Activated CD4-positive, alpha-beta T cell treated with anti-CD3 and anti-CD28 coated beads, Interleukin-2, amount 50 U/mL, for 16 hours (primary cell): ENCODE results near the gene TBC1D8.

Source experiments
- DNase-seq: peaks from one replicate; pipeline ENCODE4 v3.0.0-alpha.2; 2020

Gene TBC1D8

GRCh38 chr2:100974712-100975520 lies 176.3 kb downstream of the TBC1D8 start:
- no peak for DNase-seq

DNA sequence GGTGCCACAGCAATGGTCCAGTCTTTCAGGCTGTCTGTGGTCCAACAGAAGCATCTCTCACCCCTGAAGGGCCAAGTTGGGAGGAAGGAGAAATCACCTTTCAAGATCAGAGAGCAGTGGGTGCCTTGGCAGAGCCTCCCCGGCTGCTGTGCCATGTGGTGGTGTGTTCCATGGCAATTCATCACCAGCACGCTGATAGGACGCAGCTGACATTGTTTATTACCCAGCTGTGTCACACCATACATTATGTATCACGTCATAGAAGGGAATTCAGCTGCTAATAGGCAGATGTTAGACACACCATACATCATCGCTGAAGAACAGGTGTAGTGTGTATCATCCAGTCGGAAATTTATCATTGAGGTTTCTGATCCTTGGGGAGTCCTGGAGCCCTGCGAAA lies 178.7 kb downstream of the TBC1D8 start:
- no peak for DNase-seq

DNA sequence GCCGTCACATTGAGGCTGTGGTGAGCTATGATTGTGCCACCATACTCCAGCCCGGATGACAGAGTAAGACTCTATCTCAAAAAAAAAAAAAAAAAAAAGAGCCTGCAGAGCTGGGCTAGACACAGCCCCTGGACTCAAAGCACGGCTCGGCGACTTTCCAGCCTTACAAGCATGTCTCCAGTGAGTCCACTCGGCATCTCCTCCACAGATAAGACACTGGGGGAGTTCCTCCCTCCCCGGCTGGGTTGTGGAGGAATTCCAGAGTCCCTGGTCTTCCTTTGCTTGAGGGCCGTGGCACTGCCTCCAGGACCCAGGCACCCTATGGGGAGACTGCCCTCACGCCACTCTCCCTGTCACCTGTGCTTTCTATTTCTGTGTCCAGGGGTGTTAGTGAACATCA lies 180.0 kb downstream of the TBC1D8 start:
- no peak for DNase-seq

GRCh38 chr2:100969998-100970397 lies 181.2 kb downstream of the TBC1D8 start:
- no peak for DNase-seq

GRCh38 chr2:100968146-100969145 lies 182.7 kb downstream of the TBC1D8 start:
- no peak for DNase-seq

GRCh38 chr2:100967716-100968115 lies 183.5 kb downstream of the TBC1D8 start:
- DNase-seq: no peak

GRCh38 chr2:100965596-100965995 lies 185.6 kb downstream of the TBC1D8 start:
- no peak for DNase-seq

DNA sequence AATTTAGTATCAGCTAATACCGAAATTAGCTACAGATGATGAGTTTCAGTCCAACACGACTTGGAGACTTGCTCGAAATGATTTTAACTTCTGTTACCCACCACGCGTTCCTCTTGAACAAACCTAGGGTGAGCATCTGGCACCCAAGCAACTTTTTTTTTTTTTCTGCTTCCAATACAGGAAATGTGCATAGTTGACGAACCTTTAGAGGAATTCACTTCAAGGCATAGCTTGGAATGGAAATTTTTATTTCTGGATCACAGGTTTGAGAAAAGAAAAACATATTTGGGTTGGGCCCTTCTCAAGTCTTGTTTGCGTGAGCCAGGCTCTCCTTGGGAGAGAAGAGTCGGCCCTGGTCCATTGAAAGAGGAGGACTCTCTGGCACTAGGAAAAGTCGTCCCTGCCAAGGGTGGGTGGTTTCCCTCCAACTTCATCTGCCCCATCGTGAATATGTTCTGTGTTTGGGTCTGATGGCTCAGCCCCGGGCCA lies 186.5 kb downstream of the TBC1D8 start:
- DNase-seq: no peak

DNA sequence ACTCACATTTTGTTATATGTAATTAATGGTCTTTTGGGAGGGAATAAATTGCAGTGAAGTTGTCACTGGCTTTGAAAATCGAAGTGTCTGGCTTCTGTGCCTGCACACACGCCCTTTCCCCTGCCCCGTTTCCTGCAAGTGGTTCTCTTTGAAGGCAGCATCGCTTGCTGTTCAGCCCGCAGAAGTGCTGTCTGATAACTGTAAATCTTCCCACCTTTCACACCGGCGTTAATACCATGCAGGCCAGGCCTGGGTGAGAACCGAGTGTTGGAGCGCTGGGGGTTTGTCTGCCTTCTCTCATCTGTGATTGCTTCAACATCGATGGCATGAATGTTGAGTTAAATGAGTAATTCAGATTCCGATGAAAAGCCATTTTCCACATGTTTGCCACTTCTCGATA lies 187.0 kb downstream of the TBC1D8 start:
- no peak for DNase-seq

DNA sequence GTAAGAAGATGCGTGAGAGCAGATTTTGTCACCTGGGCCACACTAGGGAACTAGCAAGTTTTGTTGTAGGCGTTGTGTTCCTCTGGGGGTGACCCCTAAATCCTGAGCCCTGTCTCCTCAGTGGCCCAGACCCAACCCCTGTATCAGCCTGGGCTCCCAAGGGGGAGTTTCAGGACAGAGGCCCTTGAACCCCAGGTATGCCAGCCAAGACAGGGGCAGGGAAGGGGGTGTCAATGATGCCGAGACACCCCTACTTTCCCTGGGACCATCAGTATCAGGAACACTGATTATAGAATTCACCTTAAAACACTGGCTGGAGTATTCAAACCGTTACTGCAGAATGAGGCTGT lies 188.2 kb downstream of the TBC1D8 start:
- no peak for DNase-seq

GRCh38 chr2:100962366-100963025 lies 188.7 kb downstream of the TBC1D8 start:
- DNase-seq: no peak

DNA sequence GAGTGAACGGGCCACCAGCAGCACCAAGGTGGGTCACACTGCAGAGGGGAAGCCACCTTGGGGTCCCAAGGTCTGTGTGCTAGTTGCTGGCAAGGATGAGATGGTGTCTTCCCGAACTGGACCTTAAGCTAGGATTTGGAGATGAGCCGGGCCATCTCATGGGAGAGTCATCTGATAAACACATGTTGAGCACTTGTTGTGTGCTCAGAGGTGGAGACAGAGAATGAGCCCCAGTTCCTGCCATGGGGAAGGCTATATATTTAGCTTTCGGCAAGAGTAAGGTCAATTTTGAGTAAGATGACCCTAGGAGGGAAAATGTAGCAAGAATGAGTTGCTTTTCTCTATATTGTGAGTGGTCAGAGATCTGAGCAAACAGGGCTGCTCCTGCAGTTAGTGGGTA lies 190.5 kb downstream of the TBC1D8 start:
- DNase-seq: no peak

DNA sequence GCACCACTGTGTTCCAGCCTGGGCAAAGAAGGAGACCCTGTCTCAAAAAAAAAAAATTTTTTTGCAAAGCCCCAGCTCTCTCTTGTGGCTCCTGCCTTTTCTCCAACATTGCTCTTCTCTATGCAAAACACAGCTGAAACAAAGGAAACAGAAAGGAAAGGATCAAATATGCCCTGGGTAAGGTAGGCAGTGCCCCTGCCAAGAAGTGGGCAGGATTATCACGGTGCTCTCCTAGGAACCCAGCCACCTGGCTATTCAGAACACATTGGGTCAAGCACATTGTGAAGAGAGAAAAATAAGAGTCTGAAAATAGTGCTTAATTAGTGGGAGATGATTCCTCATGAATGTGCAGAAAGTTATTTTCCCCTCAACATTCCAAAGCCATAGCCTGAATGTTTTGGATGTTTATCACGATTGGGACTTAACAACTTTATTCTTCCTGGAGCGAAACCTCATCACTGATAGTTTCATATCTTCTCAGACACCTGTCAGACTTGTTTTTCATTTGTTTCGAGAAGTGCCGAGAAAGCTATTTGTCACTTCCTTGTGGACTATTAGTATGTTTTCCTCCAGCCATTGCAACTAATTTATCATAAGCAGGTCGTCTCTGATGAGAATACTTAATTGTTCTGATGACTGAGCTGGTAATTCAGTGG lies 191.8 kb downstream of the TBC1D8 start:
- DNase-seq: no peak

GRCh38 chr2:100957996-100958653 lies 193.1 kb downstream of the TBC1D8 start:
- DNase-seq: no peak
